Stomach (tissue), 9 donors: ENCODE measurements around the gene OR9G4. TPM values are rescaled to one million over a fixed set of nuclear protein-coding genes. Genes with fewer than 3 reads are reported as not detected.

Experiments used
- DNase-seq, 2 donors: peaks; one replicate each; pipeline versions ENCODE4 v3.0.0 to v3.0.0-alpha.2; 2013 to 2019
- H3K27ac ChIP-seq, 5 donors: fragments of 200-600 bp in 4 of 5; sonication (generic) in 4 of 5; one replicate each; pipeline ENCODE4 v1.5.1; 2013 to 2019; ENCODE audit warnings: mild to moderate bottlenecking in 1 of 5, moderate library complexity in 1 of 5
- H3K27me3 ChIP-seq, 3 donors: fragments of 200-600 bp; sonication (generic); one replicate each; pipeline ENCODE4 v1.5.1; 2017 to 2019; ENCODE audit warnings: mixed run types in 1 of 3
- H3K36me3 ChIP-seq, 4 donors: fragments of 200-600 bp; sonication (generic); 1 replicate in 3 of 4; 2 replicates in 1 of 4; pipeline ENCODE4 v1.5.1; 2016 to 2019
- H3K4me1 ChIP-seq, 4 donors: fragments of 200-600 bp; sonication (generic); one replicate each; pipeline ENCODE4 v1.5.1; 2016 to 2019
- H3K4me3 ChIP-seq, 4 donors: fragments of 200-600 bp; sonication (generic) in 3 of 4; one replicate each; pipeline ENCODE4 v1.5.1; 2016 to 2019; ENCODE audit warnings: mild to moderate bottlenecking in 1 of 4
- H3K9me3 ChIP-seq, 4 donors: fragments of 200-600 bp; sonication (generic); one replicate each; pipeline ENCODE4 v1.5.1; 2016 to 2019
- CTCF ChIP-seq, 7 experiments: fragments of 450-650 bp in 4 of 7; fragments of 200-600 bp in 3 of 7; sonication (generic) in 3 of 7; IDR thresholded peaks; one replicate each; pipeline ENCODE4 v1.5.1; 2016 to 2019; ENCODE audit warnings: antibody characterized with exemption in 7 of 7, control low read depth in 2 of 7, mild to moderate bottlenecking in 1 of 7
- EP300 ChIP-seq: sonication (generic); formaldehyde crosslinking; IDR thresholded peaks from one replicate; pipeline ENCODE4 v1.6.1; 2017; ENCODE audit warnings: antibody characterized with exemption
- POLR2A ChIP-seq, 4 donors: fragments of 450-650 bp; IDR thresholded peaks; one replicate each; pipeline ENCODE4 v1.6.1; 2016; ENCODE audit warnings: antibody characterized with exemption in 4 of 4, control low read depth in 2 of 4, mild to moderate bottlenecking in 1 of 4, moderate library complexity in 1 of 4
- POLR2AphosphoS5 ChIP-seq, 3 donors: sonication (generic); formaldehyde crosslinking; IDR thresholded peaks; one replicate each; pipeline ENCODE4 v1.6.1; 2016; ENCODE audit warnings: antibody characterized with exemption in 3 of 3
- WGBS, 5 donors: extraction: QIAGEN DNeasy Blood & Tissue Kit in 3 of 5; methylation state at CpG; one replicate each; pipeline versions ENCODE4 v1.1.5 to v1.1.7; 2013 to 2018; 5-methylcytosine and 5-hydroxymethylcytosine counted together
- intact Hi-C: fragments of 100-400 bp; cut with DNase I; formaldehyde crosslinking; loops from one replicate; pipeline ENCODE4 v1.15.1; 2023; ENCODE audit warnings: low total_unique reads
- polyA plus RNA-seq, 3 donors: library from polyadenylated mRNA; stranded (reverse); fragments of 200-250 nt; gene quantifications; one replicate each; pipeline ENCODE4 v1.2.3, GENCODE V29; 2013
- total RNA-seq, 5 donors: library from RNA; depleted of rRNA; stranded (reverse); fragments of >200 nt; gene quantifications; one replicate each; pipeline versions ENCODE4 v1.1.0 to v1.2.3, GENCODE V29; 2014 to 2016
- donor health status: healthy with polysubstance abuse.
- donor health status: Bipolar disorder and iron deficiency.
- donor health status: healthy.

Gene OR9G4
- total and polyA plus RNA-seq, 8 donors, result not detected

GRCh38 chr11:56740107-56740506 lies 8.4 kb downstream of the OR9G4 start:
- TF ChIP-seq POLR2A (IDR thresholded peaks at IDR 0.05) (no peak), EP300 (no peak), CTCF (IDR thresholded peaks at IDR 0.05) (no peak), POLR2AphosphoS5 (IDR thresholded peaks at IDR 0.05) (no peak)
- no peak overlapping the region for H3K27ac ChIP-seq
- no peaks in the 10 kb centered on the region for H3K4me1 ChIP-seq
- H3K9me3 ChIP-seq, result no peaks in the 10 kb centered on the region
- intact Hi-C loops, result no loop called here
- H3K27me3 ChIP-seq, result no peaks in the 10 kb centered on the region
- WGBS, 5 donors, result 76 to 92% (median 86%) methylated on average over 3 of the region's 3 CpGs
- no peaks in the 10 kb centered on the region for H3K36me3 ChIP-seq
- no peak overlapping the region for H3K4me3 ChIP-seq
- DNase-seq, result no peak

GRCh38 chr11:56720513-56720912 lies 28.0 kb downstream of the OR9G4 start:
- Histone ChIP-seq H3K36me3 (no peaks in the 10 kb centered on the region), H3K4me1 (no peaks in the 10 kb centered on the region), H3K27ac (no peak overlapping the region), H3K9me3 (no peaks in the 10 kb centered on the region), H3K27me3 (no peaks in the 10 kb centered on the region), H3K4me3 (no peak overlapping the region)
- WGBS, 5 donors, result 71 to 81% (median 75%) methylated on average over 4 of the region's 4 CpGs
- intact Hi-C loops, result no loop called here
- TF ChIP-seq CTCF (IDR thresholded peaks at IDR 0.05) (no peak), EP300 (no peak), POLR2AphosphoS5 (IDR thresholded peaks at IDR 0.05) (no peak), POLR2A (IDR thresholded peaks at IDR 0.05) (no peak)
- DNase-seq, result no peak

- no peak overlapping the region for H3K27ac ChIP-seq
- H3K4me3 ChIP-seq, result no peak overlapping the region
- H3K9me3 ChIP-seq, result peaks cover 0 to 5% (median 0%) of the 10 kb centered on the region in 4 donors
- peak in 1 of 2 donors; percentile 52 for DNase-seq
- H3K36me3 ChIP-seq, result no peaks in the 10 kb centered on the region
- 34 to 56% (median 47%) methylated on average over 6 of the region's 6 CpGs for WGBS, 5 donors
- intact Hi-C loops, result no loop called here
- TF ChIP-seq CTCF (IDR thresholded peaks at IDR 0.05), result no peak
- TF ChIP-seq EP300, result no peak
- no peak for TF ChIP-seq POLR2AphosphoS5 (IDR thresholded peaks at IDR 0.05)
- no peak for TF ChIP-seq POLR2A (IDR thresholded peaks at IDR 0.05)
- H3K27me3 ChIP-seq, result no peaks in the 10 kb centered on the region
- H3K4me1 ChIP-seq, result no peaks in the 10 kb centered on the region
Measured at GRCh38 chr11:56716379-56716854, 32.1 kb downstream of the OR9G4 start.

- TF ChIP-seq POLR2AphosphoS5 (IDR thresholded peaks at IDR 0.05) (no peak), CTCF (IDR thresholded peaks at IDR 0.05) (no peak), POLR2A (IDR thresholded peaks at IDR 0.05) (no peak)
Measured at GRCh38 chr11:56714206-56714605, 34.3 kb downstream of the OR9G4 start.

More at GRCh38 chr11:56714206-56714605, 34.3 kb downstream of the OR9G4 start:
- WGBS, 5 donors, result 57 to 78% (median 65%) methylated on average over 2 of the region's 2 CpGs
- Histone ChIP-seq H3K27ac (no peak overlapping the region), H3K36me3 (no peaks in the 10 kb centered on the region), H3K4me3 (no peak overlapping the region), H3K9me3 (peaks cover 0 to 5% (median 2%) of the 10 kb centered on the region in 4 donors), H3K4me1 (no peaks in the 10 kb centered on the region), H3K27me3 (no peaks in the 10 kb centered on the region)
- intact Hi-C loops, result no loop called here
- no peak for DNase-seq
